ENCODE data around the gene UROD.

Gene UROD

DNA sequence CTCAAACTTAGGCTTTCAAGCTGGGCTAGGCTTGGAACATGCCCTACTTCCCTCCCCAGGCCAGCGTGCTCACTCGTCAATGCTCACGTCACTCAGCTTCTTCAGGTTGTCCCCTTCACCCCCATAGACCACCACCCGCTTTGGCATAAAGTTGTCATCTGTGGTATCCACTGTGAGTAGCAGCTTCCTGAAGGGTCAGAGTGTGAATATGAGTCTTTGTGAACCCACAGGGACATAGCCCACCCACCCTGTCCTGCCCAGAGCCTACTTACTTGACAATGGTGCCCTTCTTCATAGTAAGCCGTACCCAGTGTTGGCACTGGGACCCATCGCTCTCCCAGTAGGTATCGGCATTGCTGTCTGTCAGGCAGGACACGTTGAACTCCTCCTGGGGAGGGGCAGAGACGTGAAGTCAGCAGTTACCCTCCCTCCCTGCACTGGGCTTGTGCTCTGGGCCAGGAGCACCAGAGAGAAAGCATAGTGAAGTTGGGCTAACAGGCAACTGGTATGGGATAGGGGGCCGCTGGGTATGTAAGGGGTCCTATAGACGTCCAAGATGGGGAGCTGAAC is 2.7 kb upstream of the UROD start:
- TF ChIP-seq ZFX (IDR thresholded peaks at IDR 0.05), result no peak
- TF ChIP-seq, protein P1, sequence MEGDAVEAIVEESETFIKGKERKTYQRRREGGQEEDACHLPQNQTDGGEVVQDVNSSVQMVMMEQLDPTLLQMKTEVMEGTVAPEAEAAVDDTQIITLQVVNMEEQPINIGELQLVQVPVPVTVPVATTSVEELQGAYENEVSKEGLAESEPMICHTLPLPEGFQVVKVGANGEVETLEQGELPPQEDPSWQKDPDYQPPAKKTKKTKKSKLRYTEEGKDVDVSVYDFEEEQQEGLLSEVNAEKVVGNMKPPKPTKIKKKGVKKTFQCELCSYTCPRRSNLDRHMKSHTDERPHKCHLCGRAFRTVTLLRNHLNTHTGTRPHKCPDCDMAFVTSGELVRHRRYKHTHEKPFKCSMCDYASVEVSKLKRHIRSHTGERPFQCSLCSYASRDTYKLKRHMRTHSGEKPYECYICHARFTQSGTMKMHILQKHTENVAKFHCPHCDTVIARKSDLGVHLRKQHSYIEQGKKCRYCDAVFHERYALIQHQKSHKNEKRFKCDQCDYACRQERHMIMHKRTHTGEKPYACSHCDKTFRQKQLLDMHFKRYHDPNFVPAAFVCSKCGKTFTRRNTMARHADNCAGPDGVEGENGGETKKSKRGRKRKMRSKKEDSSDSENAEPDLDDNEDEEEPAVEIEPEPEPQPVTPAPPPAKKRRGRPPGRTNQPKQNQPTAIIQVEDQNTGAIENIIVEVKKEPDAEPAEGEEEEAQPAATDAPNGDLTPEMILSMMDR (conservative IDR thresholded peaks at IDR 0.05), result no peak
- no peak overlapping the region; the same call in 1 of the 2 replicates for H3K27ac ChIP-seq

DNA sequence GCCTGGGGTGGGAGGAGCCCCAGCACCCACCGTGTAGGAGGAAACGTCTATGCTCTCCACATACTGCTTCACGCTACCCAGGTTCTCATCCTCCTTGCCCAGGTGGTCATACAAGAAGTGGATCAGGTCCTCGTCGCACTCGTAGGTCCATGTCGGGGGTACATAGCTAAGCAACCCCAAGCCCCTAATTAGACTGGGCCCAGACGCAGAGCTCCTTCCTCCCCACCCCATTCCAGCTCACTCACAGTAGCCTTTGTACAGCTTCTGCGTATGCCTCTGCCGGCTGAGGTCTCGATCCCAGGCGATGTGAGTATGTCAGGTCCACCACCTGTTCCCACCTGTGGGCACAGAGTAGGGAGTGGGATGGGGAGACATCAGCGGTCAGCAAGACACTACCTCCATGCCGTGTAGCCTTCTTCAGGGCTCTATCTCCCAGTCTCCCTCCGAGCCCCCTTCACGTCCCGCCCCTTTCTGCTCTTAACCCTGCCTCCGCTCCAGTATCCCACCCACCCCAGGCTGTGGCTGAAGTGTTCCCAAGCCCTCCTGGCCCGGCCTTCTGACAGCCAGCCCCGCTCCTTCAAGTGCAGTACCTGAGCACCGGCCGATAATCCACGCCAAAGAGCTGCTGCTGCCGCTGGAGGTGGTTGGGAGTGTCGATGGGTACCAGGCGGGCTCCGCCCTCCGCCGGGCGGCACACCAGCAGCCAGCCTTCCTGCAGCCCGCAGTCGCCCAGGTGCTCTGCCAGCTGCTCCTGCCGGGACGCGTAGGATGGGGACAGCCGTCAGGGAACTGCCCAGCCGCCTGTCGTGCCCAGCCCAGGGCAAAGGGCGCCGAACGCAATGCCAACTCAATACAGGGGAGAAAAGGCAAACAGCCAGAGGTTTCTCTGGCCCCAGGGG is 1.8 kb upstream of the UROD start:
- TF ChIP-seq ZFX (IDR thresholded peaks at IDR 0.05), result no peak
- TF ChIP-seq, protein P1 (conservative IDR thresholded peaks at IDR 0.05), result no peak
- H3K27ac ChIP-seq, result peak overlapping the region; percentile 81

DNA sequence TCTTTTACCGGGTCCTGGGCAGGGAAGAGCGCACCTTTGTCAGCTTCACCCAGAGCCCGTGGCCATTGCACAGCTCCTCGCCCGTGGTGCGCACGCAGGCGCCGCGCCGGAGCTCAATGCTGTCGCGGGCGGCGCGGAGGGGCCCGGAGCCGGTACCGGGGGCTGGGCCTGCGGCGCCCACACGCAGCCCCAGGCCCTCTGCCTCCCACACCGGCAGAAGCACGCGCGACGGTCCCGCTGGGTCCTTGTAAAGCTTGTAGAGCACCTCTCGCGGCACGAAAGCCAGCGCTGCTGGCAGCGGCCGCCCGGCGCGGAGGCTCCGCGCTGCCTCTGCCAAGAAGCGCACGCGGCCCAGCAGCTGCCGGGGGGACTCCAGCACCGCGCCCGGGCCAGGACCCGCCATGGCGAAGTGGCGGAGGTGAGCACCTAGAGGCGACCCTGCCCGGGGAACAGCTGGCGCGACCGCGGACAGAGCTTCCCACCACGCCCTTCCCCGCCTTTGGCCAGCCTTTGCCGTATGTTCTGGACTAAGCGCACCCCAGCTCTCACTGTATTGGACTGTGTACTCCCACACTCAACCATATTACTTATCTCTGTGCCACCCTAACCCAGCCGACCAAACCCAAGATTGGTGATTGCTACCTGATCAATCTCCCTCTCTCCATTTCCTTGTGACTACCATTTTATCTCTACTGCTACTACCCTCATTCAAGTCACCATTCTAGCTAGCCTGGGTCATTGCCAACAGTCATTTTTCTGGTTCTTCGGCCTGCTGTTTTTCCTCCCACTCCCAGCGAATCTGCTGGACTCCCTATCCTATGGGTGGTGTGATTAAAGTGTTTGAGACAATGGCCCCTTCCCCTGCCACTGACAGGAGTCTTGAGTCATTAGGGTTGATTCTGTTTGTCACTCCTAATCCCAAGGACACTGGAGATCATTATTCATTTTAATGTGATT is 921 bp upstream of the UROD start, which contains the start of gene HECTD3:
HECTD3 (minus strand) TSS at position 470 of the 957 bp plus-strand sequence; CDS start at position 403, 67 bp downstream.
- peak; percentile 24; the same call in 1 of the 2 replicates for TF ChIP-seq ZFX (IDR thresholded peaks at IDR 0.05)
- TF ChIP-seq, protein P1 (conservative IDR thresholded peaks at IDR 0.05), result no peak
- H3K27ac ChIP-seq, result peak within 1 kb of the TSS; percentile 81

DNA sequence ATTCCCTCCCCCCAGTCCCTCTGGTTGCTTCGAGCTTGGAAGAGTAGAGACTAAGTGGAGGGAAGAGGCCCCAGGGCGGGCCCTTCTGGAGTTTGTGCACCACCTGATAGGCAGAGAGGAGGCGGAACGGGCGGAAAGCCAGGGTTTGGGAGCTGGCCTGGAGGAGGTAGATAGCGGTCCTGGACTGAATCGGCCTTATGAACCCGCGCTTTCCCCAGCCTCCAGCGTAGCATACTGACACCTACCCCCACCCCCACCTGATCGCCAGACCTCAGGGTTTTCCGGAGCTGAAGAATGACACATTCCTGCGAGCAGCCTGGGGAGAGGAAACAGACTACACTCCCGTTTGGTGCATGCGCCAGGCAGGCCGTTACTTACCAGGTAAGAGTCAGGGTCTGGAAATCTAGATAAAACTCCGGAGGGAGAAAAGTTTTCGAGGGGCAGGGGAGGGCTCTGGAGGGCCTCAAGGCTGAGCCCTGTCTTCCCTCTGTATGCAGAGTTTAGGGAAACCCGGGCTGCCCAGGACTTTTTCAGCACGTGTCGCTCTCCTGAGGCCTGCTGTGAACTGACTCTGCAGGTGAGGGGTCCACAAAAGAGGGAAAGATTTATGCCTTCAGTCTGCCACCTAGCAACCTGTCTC is 705 bp downstream of the UROD start:
- H3K27ac ChIP-seq, result peak overlapping the region; percentile 81
- TF ChIP-seq, protein P1 (conservative IDR thresholded peaks at IDR 0.05), result no peak
- no peak for TF ChIP-seq ZFX (IDR thresholded peaks at IDR 0.05)

DNA sequence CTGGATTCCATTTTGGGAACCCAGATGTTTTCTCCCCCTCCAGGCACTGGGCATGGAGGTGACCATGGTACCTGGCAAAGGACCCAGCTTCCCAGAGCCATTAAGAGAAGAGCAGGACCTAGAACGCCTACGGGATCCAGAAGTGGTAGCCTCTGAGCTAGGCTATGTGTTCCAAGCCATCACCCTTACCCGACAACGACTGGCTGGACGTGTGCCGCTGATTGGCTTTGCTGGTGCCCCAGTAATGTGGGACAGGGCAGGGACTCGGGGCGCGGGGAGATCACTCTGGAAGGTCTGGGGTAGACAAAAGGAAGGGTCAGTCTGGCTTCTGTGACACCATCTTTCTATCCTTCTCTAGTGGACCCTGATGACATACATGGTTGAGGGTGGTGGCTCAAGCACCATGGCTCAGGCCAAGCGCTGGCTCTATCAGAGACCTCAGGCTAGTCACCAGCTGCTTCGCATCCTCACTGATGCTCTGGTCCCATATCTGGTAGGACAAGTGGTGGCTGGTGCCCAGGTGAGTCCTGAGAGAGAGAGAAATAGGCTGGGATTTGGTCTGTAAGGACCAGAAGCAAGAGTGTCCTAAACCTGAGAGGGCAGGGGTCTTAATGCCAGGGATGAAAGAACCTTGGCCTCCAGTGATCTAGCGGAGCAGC is 1.6 kb downstream of the UROD start:
- H3K27ac ChIP-seq, result no peak overlapping the region

More for the DNA sequence above, 1.6 kb downstream of the UROD start:
- TF ChIP-seq ZFX (IDR thresholded peaks at IDR 0.05), result no peak
- TF ChIP-seq, protein P1 (conservative IDR thresholded peaks at IDR 0.05), result no peak

All from C4-2B (cell line).